ENCODE measurements around the gene RBM20.

GRCh38 chr10:110642204-110643034 is 1.7 kb upstream of the RBM20 start:
- TF ChIP-seq RNF2 (IDR thresholded peaks at IDR 0.05; ENCODE audit: borderline replicate concordance, low read depth) (no peak), RCOR1 (IDR thresholded peaks at IDR 0.05; ENCODE audit: low read depth, low read length) (no peak), POLR2A (IDR thresholded peaks at IDR 0.05; ENCODE audit: low read length) (no peak), KDM5A (IDR thresholded peaks at IDR 0.05) (no peak), RAD21 (conservative IDR thresholded peaks at IDR 0.05 in 1 of 2, IDR thresholded peaks at IDR 0.05 in 1 of 2) (no peak), FOSL2 (IDR thresholded peaks at IDR 0.05) (no peak), FOSL2 (CRISPR knock-in tag; IDR thresholded peaks at IDR 0.05) (no peak), RFX5 (IDR thresholded peaks at IDR 0.05) (no peak), EP300 (IDR thresholded peaks at IDR 0.05) (no peak), NR3C1 (IDR thresholded peaks at IDR 0.05) (no peak), MAX (IDR thresholded peaks at IDR 0.05) (no peak)
- TF ChIP-seq, protein P1, sequence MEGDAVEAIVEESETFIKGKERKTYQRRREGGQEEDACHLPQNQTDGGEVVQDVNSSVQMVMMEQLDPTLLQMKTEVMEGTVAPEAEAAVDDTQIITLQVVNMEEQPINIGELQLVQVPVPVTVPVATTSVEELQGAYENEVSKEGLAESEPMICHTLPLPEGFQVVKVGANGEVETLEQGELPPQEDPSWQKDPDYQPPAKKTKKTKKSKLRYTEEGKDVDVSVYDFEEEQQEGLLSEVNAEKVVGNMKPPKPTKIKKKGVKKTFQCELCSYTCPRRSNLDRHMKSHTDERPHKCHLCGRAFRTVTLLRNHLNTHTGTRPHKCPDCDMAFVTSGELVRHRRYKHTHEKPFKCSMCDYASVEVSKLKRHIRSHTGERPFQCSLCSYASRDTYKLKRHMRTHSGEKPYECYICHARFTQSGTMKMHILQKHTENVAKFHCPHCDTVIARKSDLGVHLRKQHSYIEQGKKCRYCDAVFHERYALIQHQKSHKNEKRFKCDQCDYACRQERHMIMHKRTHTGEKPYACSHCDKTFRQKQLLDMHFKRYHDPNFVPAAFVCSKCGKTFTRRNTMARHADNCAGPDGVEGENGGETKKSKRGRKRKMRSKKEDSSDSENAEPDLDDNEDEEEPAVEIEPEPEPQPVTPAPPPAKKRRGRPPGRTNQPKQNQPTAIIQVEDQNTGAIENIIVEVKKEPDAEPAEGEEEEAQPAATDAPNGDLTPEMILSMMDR (IDR thresholded peaks at IDR 0.05), result no peak
- TF ChIP-seq, protein P2, sequence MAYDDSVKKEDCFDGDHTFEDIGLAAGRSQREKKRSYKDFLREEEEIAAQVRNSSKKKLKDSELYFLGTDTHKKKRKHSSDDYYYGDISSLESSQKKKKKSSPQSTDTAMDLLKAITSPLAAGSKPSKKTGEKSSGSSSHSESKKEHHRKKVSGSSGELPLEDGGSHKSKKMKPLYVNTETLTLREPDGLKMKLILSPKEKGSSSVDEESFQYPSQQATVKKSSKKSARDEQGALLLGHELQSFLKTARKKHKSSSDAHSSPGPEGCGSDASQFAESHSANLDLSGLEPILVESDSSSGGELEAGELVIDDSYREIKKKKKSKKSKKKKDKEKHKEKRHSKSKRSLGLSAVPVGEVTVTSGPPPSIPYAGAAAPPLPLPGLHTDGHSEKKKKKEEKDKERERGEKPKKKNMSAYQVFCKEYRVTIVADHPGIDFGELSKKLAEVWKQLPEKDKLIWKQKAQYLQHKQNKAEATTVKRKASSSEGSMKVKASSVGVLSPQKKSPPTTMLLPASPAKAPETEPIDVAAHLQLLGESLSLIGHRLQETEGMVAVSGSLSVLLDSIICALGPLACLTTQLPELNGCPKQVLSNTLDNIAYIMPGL (CRISPR knock-in tag; IDR thresholded peaks at IDR 0.05; ENCODE audit: borderline replicate concordance), result no peak

Data from A549 (cell line).